OCI-LY7 (cell line): Measurements from ENCODE around the gene POSTN.

Source experiments
- EZH2phosphoT487 ChIP-seq: fragments of 200-600 bp; sonication (generic); IDR thresholded peaks from 2 replicates; pipeline ENCODE4 v1.6.1; 2018; ENCODE audit warnings: low read depth, borderline replicate concordance, mild to moderate bottlenecking, mixed run types, antibody characterized with exemption, low read length, moderate library complexity, mixed read lengths
- TF ChIP-seq, protein P1 (sequence below): fragments of 200-600 bp; sonication (generic); conservative IDR thresholded peaks from 2 replicates; pipeline ENCODE4 v1.5.1; 2014; ENCODE audit warnings: mild to moderate bottlenecking, antibody characterized with exemption, low read length, moderate library complexity, mixed read lengths

DNA sequence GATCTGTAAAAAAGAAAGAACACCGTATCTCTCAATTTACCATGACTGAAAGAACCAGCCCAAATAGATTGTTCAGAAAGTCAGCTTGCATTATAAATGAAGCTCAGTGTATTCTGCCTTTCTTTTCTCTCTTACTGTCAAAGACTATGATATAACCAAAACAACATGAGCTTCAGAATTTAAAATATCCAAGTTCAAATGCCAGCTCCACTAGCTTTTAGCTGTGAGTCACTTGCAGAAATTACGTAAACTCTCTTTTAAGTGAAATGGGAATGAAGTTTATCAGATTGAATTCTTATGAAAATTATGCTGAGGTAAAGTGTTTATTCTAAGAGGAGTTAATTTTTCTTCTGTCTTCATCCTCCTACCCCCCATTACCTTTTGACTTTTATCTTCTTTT, 20.0 kb upstream of the POSTN start:
- TF ChIP-seq, protein P1, sequence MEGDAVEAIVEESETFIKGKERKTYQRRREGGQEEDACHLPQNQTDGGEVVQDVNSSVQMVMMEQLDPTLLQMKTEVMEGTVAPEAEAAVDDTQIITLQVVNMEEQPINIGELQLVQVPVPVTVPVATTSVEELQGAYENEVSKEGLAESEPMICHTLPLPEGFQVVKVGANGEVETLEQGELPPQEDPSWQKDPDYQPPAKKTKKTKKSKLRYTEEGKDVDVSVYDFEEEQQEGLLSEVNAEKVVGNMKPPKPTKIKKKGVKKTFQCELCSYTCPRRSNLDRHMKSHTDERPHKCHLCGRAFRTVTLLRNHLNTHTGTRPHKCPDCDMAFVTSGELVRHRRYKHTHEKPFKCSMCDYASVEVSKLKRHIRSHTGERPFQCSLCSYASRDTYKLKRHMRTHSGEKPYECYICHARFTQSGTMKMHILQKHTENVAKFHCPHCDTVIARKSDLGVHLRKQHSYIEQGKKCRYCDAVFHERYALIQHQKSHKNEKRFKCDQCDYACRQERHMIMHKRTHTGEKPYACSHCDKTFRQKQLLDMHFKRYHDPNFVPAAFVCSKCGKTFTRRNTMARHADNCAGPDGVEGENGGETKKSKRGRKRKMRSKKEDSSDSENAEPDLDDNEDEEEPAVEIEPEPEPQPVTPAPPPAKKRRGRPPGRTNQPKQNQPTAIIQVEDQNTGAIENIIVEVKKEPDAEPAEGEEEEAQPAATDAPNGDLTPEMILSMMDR, result no peak
- TF ChIP-seq EZH2phosphoT487, result no peak
